HG02973 (cell line): ENCODE data around the gene ENTPD8.
"Not testable (repeated sequence)": the region's sequence is repeated elsewhere in the genome, so short reads cannot be mapped to it uniquely, and the experiment has no call there.

Experiments used
- ATAC-seq: cut with Tn5 transposase; IDR thresholded peaks from one replicate; pipeline ENCODE4 v1.9.1; 2021; ENCODE audit warnings: moderate library complexity; ENCODE audit not compliant: unreplicated experiment

Gene ENTPD8

GRCh38 chr9:137476856-137477255 lies 35.7 kb upstream of the ENTPD8 start:
- no peak for ATAC-seq

- ATAC-seq = no peak
Measured at GRCh38 chr9:137475666-137476065, 34.5 kb upstream of the ENTPD8 start.

- ATAC-seq = no peak
Measured at GRCh38 chr9:137474271-137474670, 33.1 kb upstream of the ENTPD8 start.

- no peak for ATAC-seq
Measured at GRCh38 chr9:137470785-137471184, 29.6 kb upstream of the ENTPD8 start.

GRCh38 chr9:137467896-137468295 lies 26.7 kb upstream of the ENTPD8 start:
- no peak for ATAC-seq

- ATAC-seq = no peak
Measured at GRCh38 chr9:137467161-137467581, 26.0 kb upstream of the ENTPD8 start.

- ATAC-seq = not testable (repeated sequence)
Measured at GRCh38 chr9:137466389-137467085, 25.4 kb upstream of the ENTPD8 start.

- no peak for ATAC-seq
Measured at GRCh38 chr9:137465720-137466388, 24.7 kb upstream of the ENTPD8 start.

- ATAC-seq = no peak
Measured at GRCh38 chr9:137465000-137465719, 24.0 kb upstream of the ENTPD8 start.

- ATAC-seq = no peak
Measured at GRCh38 chr9:137464291-137464999, 23.3 kb upstream of the ENTPD8 start.

- ATAC-seq = no peak
Measured at GRCh38 chr9:137463931-137464290, 22.8 kb upstream of the ENTPD8 start.

GRCh38 chr9:137462986-137463930 lies 22.1 kb upstream of the ENTPD8 start:
- no peak for ATAC-seq

- ATAC-seq = no peak
Measured at GRCh38 chr9:137462396-137462985, 21.3 kb upstream of the ENTPD8 start.

GRCh38 chr9:137461663-137462395 lies 20.7 kb upstream of the ENTPD8 start:
- ATAC-seq = peak; percentile 49

GRCh38 chr9:137461316-137461662 lies 20.1 kb upstream of the ENTPD8 start:
- no peak for ATAC-seq

GRCh38 chr9:137460363-137461315 lies 19.5 kb upstream of the ENTPD8 start:
- no peak for ATAC-seq

GRCh38 chr9:137459601-137460362 lies 18.6 kb upstream of the ENTPD8 start:
- ATAC-seq = no peak
